Fibroblast of the aortic adventitia (primary cell): ENCODE measurements around the gene KCNJ15. TPM values are rescaled to one million over a fixed set of nuclear protein-coding genes. Genes with fewer than 3 reads are reported as not detected.

Experiments
- DNase-seq: peaks from one replicate; pipeline ENCODE4 v3.0.0-alpha.2; 2010; ENCODE audit warnings: low read depth
- H3K4me3 ChIP-seq: 2 replicates; pipeline ENCODE4 v1.5.1; 2011; ENCODE audit warnings: low read depth, mild to moderate bottlenecking, control low read depth, low read length, moderate library complexity
- total RNA-seq: library from RNA; depleted of rRNA; stranded (reverse); fragments of >200 nt; gene quantifications from 2 replicates; pipeline ENCODE4 v1.2.3, GENCODE V29; 2012; ENCODE audit warnings: low replicate concordance
- TF ChIP-seq, protein P1 (sequence below): IDR thresholded peaks from 2 replicates; pipeline ENCODE4 v1.5.1; 2011; ENCODE audit warnings: mild to moderate bottlenecking, low read length, control low read depth, inconsistent platforms; ENCODE audit not compliant: insufficient read depth

The KCNJ15 gene
- total RNA-seq, 1 donor, result 0.36 TPM

DNA sequence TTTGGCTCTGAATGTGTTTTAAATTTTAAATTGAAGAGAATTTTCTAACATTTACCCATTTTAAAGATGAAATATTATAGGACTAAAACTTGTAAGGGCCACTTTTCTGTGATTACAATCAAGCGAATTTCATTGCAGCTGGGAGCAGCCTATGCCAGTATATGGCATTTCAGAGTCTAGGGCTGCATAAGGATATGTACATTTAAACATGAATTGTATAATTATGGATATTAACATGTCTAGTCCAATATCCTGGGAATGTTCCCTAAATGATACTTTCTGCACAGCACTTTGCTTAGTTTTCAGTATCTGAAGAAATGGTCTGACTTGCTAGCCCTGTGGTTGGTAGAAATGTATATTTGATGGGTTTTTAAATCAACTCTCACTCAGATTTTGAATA, 8.4 kb downstream of the KCNJ15 start:
- no peak for DNase-seq
- TF ChIP-seq, protein P1, sequence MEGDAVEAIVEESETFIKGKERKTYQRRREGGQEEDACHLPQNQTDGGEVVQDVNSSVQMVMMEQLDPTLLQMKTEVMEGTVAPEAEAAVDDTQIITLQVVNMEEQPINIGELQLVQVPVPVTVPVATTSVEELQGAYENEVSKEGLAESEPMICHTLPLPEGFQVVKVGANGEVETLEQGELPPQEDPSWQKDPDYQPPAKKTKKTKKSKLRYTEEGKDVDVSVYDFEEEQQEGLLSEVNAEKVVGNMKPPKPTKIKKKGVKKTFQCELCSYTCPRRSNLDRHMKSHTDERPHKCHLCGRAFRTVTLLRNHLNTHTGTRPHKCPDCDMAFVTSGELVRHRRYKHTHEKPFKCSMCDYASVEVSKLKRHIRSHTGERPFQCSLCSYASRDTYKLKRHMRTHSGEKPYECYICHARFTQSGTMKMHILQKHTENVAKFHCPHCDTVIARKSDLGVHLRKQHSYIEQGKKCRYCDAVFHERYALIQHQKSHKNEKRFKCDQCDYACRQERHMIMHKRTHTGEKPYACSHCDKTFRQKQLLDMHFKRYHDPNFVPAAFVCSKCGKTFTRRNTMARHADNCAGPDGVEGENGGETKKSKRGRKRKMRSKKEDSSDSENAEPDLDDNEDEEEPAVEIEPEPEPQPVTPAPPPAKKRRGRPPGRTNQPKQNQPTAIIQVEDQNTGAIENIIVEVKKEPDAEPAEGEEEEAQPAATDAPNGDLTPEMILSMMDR, result no peak

DNA sequence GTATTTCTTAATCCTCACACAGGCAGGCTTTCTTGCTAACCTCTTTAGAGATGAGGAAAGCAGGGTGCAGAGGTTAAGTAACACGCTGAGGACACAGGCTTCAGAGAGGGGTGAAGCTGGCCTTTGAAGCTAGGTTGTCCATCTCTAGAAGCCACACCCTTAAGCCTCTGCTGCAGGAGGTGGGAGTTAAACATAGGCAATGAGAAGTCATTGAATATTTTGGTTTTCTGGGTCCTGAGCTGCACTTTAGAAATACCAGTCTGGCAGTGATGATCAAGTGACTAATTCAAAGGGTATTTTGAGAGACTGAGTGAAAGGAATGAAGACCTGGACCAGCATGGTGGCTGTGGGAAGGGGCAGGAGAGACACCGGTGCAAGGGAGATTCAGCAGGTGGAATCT, 9.9 kb downstream of the KCNJ15 start:
- H3K4me3 ChIP-seq, result no peak overlapping the region
- TF ChIP-seq, protein P1, result no peak
- DNase-seq, result peak; percentile 73

More for the DNA sequence above, 8.4 kb downstream of the KCNJ15 start:
- no peak overlapping the region for H3K4me3 ChIP-seq

DNA sequence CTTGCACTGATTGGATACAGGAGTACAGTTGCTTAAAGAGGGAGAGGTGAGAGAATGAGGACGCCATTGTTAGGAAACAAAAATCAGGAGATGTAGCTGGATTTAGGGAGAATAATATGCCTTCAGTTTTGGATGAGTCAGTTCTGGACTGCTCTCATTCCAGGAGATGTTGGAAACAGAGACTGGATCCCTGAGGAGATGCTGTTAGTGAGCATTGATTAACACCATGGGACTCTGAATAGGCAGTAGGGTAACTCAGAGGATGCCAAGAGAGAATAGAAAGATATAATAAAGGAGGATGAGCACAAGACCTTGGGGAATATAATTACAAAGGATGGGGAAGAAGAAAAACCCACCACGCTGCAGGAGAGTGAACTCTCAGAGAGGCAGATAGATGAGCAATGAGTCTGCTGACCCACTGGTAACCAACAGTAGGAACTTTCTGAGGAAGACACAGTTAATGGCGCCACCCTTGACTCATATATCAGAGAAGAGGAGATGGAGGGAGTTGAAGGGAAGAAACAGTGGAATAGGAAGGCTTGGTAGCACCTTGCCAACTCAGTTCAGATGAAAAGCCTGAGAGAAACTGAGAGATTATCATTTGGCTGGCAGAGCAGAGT, 10.5 kb downstream of the KCNJ15 start:
- DNase-seq, result peak; percentile 61
- TF ChIP-seq, protein P1, result no peak

DNA sequence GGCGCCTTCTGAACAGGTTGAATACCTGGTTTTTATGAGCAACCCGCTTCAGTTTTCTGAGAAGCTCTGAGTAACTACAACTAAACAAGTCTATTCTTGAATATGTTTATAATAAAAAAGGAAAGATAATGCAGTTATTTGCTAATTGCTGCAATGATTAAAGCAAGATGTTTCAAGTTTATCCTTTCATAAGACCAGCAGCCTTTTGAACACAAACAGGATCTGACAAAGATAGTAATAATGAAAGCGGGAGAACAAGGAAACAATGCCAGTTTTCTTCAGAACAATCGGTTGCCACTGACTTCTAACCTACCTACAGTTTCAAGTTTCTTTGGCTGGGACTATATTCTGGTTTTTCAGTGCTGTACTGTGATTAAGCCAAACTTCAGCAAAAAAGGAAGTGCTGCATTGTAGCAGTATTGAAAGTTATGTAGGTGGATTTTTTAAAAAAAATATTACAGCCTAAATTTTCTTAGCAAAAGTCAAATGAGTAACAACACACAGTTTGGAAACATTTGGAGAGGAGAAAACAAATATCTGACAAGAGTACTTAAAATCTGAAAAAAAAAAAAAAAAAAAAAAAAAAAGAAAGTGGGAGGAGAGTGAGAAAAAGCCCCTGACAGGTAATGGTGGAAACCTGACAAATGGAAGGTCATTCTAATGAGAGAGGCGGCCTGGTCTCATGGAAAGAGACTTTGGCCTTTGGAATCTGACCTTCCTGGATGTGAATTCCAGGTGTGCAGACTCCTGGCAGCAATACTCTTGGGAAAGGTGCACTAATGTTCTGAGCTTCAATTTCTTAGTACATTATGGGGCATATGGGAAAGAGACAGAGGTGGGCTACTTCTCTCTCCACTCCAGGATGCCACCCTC, 11.4 kb downstream of the KCNJ15 start:
- TF ChIP-seq, protein P1, result no peak
- peak; percentile 67 for DNase-seq
- H3K4me3 ChIP-seq, result no peak overlapping the region

More for the DNA sequence above, 10.5 kb downstream of the KCNJ15 start:
- no peak overlapping the region for H3K4me3 ChIP-seq

DNA sequence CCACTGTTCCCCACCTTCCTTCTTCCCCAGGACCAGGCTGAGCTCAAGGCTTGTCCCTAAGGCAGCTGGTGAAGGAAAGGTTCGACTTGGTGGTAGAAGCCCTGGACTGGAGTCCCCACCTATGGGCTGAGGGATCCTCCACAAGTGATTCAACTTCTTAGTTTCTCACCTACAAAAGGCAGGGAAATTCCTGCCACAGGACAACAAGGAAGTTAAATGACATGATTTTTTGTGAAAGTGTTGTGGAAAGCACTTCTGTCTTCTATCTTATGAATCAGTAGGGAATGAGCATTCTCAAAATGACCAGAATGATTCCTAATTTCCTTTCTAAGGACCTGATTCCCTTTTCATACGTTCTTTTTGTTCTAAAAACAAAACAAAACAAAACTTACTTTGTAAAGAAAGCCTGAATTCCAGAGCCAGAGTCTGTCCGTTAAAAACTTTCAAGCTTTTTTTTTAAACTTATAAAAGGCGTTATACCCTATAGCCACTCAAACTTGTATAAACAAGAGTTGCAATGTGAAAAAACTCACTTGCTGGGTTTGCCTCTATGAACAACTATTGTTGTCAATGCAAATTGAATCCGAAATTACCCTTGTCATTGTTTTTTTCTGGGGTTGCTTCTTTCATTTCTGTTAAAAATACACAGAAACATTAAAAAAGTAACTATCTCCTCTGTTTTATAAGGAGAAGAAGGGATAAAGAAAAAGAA, 12.2 kb downstream of the KCNJ15 start:
- TF ChIP-seq, protein P1, result no peak
- no peak for DNase-seq
- H3K4me3 ChIP-seq, result no peak overlapping the region

DNA sequence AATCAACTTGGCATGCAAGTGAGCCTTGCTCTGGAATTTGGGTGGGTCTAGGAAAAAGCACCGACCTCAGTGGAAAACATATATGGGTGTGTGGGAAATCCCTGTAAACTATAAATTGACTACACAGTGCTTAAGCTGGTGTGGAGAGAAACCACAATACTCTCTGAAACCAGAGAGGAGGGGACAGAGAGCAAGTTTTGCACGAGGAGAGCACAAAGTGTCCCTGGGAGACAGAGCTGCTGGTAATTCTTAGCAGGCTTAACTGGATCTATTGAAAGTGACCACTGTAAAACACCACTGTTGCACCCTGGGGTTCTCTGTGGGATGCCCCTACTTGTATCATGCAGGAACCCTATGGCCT, 12.8 kb downstream of the KCNJ15 start:
- TF ChIP-seq, protein P1, result no peak
- H3K4me3 ChIP-seq, result no peak overlapping the region
- no peak for DNase-seq
